IMR-90 (cell line): ENCODE data around the gene LRRC37B.
"Not testable (repeated sequence)": the region's sequence is repeated elsewhere in the genome, so short reads cannot be mapped to it uniquely, and the experiment has no call there.

Experiments
- CTCF ChIP-seq: conservative IDR thresholded peaks from 2 replicates; pipeline ENCODE4 v1.5.1; 2012; ENCODE audit warnings: mild to moderate bottlenecking, low read depth, low read length, improper control_type of control experiment
- ELK1 ChIP-seq: fragments of 150-350 bp; IDR thresholded peaks from 2 replicates; pipeline ENCODE4 v1.6.1; 2016; ENCODE audit warnings: low read depth, mild to moderate bottlenecking, low read length, moderate library complexity, borderline replicate concordance
- POLR2A ChIP-seq: IDR thresholded peaks from 2 replicates; pipeline ENCODE4 v1.6.1; 2012; ENCODE audit warnings: mild to moderate bottlenecking, low read depth, low read length
- RCOR1 ChIP-seq: IDR thresholded peaks from 2 replicates; pipeline ENCODE4 v1.6.1; 2012; ENCODE audit warnings: mild to moderate bottlenecking, low read length, improper control_type of control experiment; ENCODE audit not compliant: insufficient replicate concordance
- USF2 ChIP-seq: fragments of 150-350 bp; IDR thresholded peaks from 2 replicates; pipeline ENCODE4 v1.6.1; 2017; ENCODE audit warnings: mild to moderate bottlenecking, antibody characterized with exemption, low read length, low read depth

GRCh38 chr17:31970416-31970815 is 36.8 kb upstream of the LRRC37B start:
- not testable (repeated sequence) for TF ChIP-seq RCOR1, CTCF, POLR2A, ELK1, USF2
